H1 (cell line): ENCODE results near the gene KLHL29. TPM values are rescaled to one million over a fixed set of nuclear protein-coding genes. Genes with fewer than 3 reads are reported as not detected.

Source experiments
- CTCF ChIA-PET: fragments of 300-600 bp; sonication (Branson Sonifier 250); formaldehyde crosslinking; loops from one replicate; lab custom pipeline; 2021; ENCODE audit not compliant: partially characterized antibody; lab: Charles Lee
- POLR2A ChIA-PET: fragments of 300-600 bp; sonication (Branson Sonifier 250); formaldehyde crosslinking; loops from one replicate; lab custom pipeline; 2021; ENCODE audit warnings: inconsistent platforms; ENCODE audit not compliant: partially characterized antibody; lab: Charles Lee
- DNase-seq, 2 experiments: peaks; one replicate each; pipeline versions ENCODE4 v3.0.0 to v3.0.0-alpha.2; 2010 to 2022; ENCODE audit warnings: low spot score in 2 of 2, low read depth in 1 of 2, mixed read lengths in 1 of 2
- FAIRE-seq: peaks from 2 replicates; lab custom pipeline; 2011; peaks lifted over from hg19 to GRCh38; lab: Jason Lieb, UNC
- H2AFZ ChIP-seq: 2 replicates; pipeline ENCODE4 v1.8.1; 2012; ENCODE audit warnings: low read length, inconsistent platforms
- H2AK5ac ChIP-seq: 2 replicates; pipeline ENCODE4 v1.6.1; 2013; ENCODE audit warnings: low read depth, low read length
- H2BK120ac ChIP-seq: replicated peaks from 2 replicates; pipeline ENCODE3; 2013; ENCODE audit warnings: low read depth, low read length, inconsistent platforms
- H2BK12ac ChIP-seq: 2 replicates; pipeline ENCODE4 v1.6.1; 2013; ENCODE audit warnings: low read depth, low read length
- H2BK15ac ChIP-seq: 2 replicates; pipeline ENCODE4 v1.6.1; 2013; ENCODE audit warnings: low read length
- H2BK20ac ChIP-seq: 2 replicates; pipeline ENCODE4 v1.6.1; 2013; ENCODE audit warnings: low read length
- H2BK5ac ChIP-seq: 2 replicates; pipeline ENCODE4 v1.6.1; 2013; ENCODE audit warnings: low read depth, low read length
- H3K14ac ChIP-seq: 2 replicates; pipeline ENCODE4 v1.6.1; 2013; ENCODE audit warnings: inconsistent platforms; ENCODE audit not compliant: insufficient read length
- H3K18ac ChIP-seq: 2 replicates; pipeline ENCODE4 v1.6.1; 2013; ENCODE audit warnings: low read length; ENCODE audit errors: extremely low read depth
- H3K23ac ChIP-seq: 2 replicates; pipeline ENCODE4 v1.6.1; 2013; ENCODE audit warnings: inconsistent platforms; ENCODE audit not compliant: insufficient read length
- H3K23me2 ChIP-seq: 2 replicates; pipeline ENCODE4 v1.6.1; 2013; ENCODE audit warnings: low read depth, low read length
- H3K27ac ChIP-seq: 2 replicates; pipeline ENCODE4 v1.6.1; 2011; ENCODE audit warnings: low read depth, low read length, inconsistent platforms
- H3K27me3 ChIP-seq, 4 experiments: replicated peaks in 1 of 4; 1 replicate in 1 of 4; 2 replicates in 3 of 4; pipeline versions ENCODE4 v1.6.1 to v1.8.1; 2011 to 2013; ENCODE audit warnings: low read length in 3 of 4, mild to moderate bottlenecking in 3 of 4, inconsistent platforms in 2 of 4, mixed read lengths in 2 of 4, moderate library complexity in 1 of 4; ENCODE audit not compliant: control insufficient read depth in 3 of 4, insufficient read depth in 3 of 4; ENCODE audit errors: extremely low read depth in 1 of 4
- H3K36me3 ChIP-seq, 4 experiments: 2 replicates each; pipeline versions ENCODE4 v1.6.1 to v1.8.1; 2011 to 2013; ENCODE audit warnings: mild to moderate bottlenecking in 4 of 4, low read length in 3 of 4, moderate library complexity in 2 of 4, control low read depth in 1 of 4, inconsistent platforms in 1 of 4; ENCODE audit not compliant: insufficient read depth in 4 of 4, control insufficient read depth in 2 of 4
- H3K4ac ChIP-seq: replicated peaks from 2 replicates; pipeline ENCODE3; 2013; ENCODE audit warnings: low read length, low read depth, mixed read lengths, inconsistent platforms; ENCODE audit not compliant: insufficient read length
- H3K4me1 ChIP-seq, 4 experiments: replicated peaks in 1 of 4; 1 replicate in 1 of 4; 2 replicates in 3 of 4; pipeline versions ENCODE4 v1.6.1 to v1.8.1; 2011 to 2013; ENCODE audit warnings: low read length in 3 of 4, inconsistent platforms in 2 of 4, mixed read lengths in 1 of 4; ENCODE audit not compliant: insufficient read depth in 4 of 4, control insufficient read depth in 3 of 4
- H3K4me2 ChIP-seq, 2 experiments: 2 replicates each; pipeline versions ENCODE4 v1.6.1 to v1.8.1; 2011 to 2013; ENCODE audit warnings: low read depth in 2 of 2, low read length in 2 of 2, control low read depth in 1 of 2, inconsistent platforms in 1 of 2, mild to moderate bottlenecking in 1 of 2; ENCODE audit not compliant: insufficient read depth in 1 of 2
- H3K4me3 ChIP-seq, 4 experiments: fragments of 200-600, 300-600 bp in 1 of 4; sonication (generic), shearing (Covaris generic), sonication (Bioruptor Twin) in 1 of 4; 2 replicates each; pipeline versions ENCODE4 v1.5.1 to v1.8.1; 2011 to 2016; ENCODE audit warnings: low read length in 4 of 4, low read depth in 3 of 4, control low read depth in 2 of 4, inconsistent platforms in 2 of 4, mild to moderate bottlenecking in 2 of 4, mixed read lengths in 1 of 4, moderate library complexity in 1 of 4; ENCODE audit not compliant: insufficient read depth in 2 of 4; ENCODE audit errors: extremely low read depth in 1 of 4
- H3K56ac ChIP-seq: replicated peaks from 2 replicates; pipeline ENCODE3; 2013; ENCODE audit warnings: low read depth, mild to moderate bottlenecking, mixed read lengths, low read length, inconsistent platforms; ENCODE audit not compliant: insufficient read length
- H3K79me1 ChIP-seq: 2 replicates; pipeline ENCODE4 v1.6.1; 2013; ENCODE audit warnings: low read depth, low read length, control low read depth
- H3K79me2 ChIP-seq, 2 experiments: 2 replicates each; pipeline versions ENCODE4 v1.6.1 to v1.8.1; 2012 to 2013; ENCODE audit warnings: low read length in 2 of 2, mild to moderate bottlenecking in 2 of 2, inconsistent platforms in 1 of 2; ENCODE audit not compliant: insufficient read depth in 2 of 2, control insufficient read depth in 1 of 2
- H3K9ac ChIP-seq, 4 experiments: replicated peaks in 1 of 4; 1 replicate in 1 of 4; 2 replicates in 3 of 4; pipeline versions ENCODE4 v1.6.1 to v1.8.1; 2011 to 2013; ENCODE audit warnings: low read depth in 3 of 4, low read length in 3 of 4, control low read depth in 2 of 4, mild to moderate bottlenecking in 2 of 4, moderate library complexity in 2 of 4, inconsistent platforms in 1 of 4; ENCODE audit errors: extremely low read depth in 1 of 4
- H3K9me3 ChIP-seq, 2 experiments: 2 replicates each; pipeline versions ENCODE4 v1.6.1 to v1.8.1; 2012 to 2013; ENCODE audit warnings: mild to moderate bottlenecking in 2 of 2, moderate library complexity in 2 of 2, control low read depth in 1 of 2, inconsistent platforms in 1 of 2, low read depth in 1 of 2, low read length in 1 of 2, mixed read lengths in 1 of 2; ENCODE audit not compliant: insufficient read depth in 2 of 2
- H4K20me1 ChIP-seq, 2 experiments: replicated peaks in 1 of 2; 2 replicates each; pipeline versions ENCODE3 to v1.8.1; 2011 to 2013; ENCODE audit warnings: inconsistent platforms in 2 of 2, low read length in 2 of 2, mild to moderate bottlenecking in 1 of 2; ENCODE audit not compliant: insufficient read depth in 2 of 2, control insufficient read depth in 1 of 2
- H4K5ac ChIP-seq: 2 replicates; pipeline ENCODE4 v1.6.1; 2013; ENCODE audit warnings: low read length, low read depth, mixed read lengths, inconsistent platforms; ENCODE audit not compliant: insufficient read length
- H4K8ac ChIP-seq: 2 replicates; pipeline ENCODE4 v1.8.0; 2013; ENCODE audit warnings: mild to moderate bottlenecking, moderate library complexity, low read length, inconsistent platforms; ENCODE audit not compliant: insufficient read depth; ENCODE audit errors: extremely low read depth
- H4K91ac ChIP-seq: replicated peaks from 2 replicates; pipeline ENCODE3; 2013; ENCODE audit warnings: low read length, mixed read lengths, inconsistent platforms; ENCODE audit not compliant: insufficient read length
- SP2 ChIP-seq: IDR thresholded peaks from 2 replicates; pipeline ENCODE4 v1.6.1; 2012; ENCODE audit warnings: mild to moderate bottlenecking, low read length, inconsistent platforms
- WGBS, 2 experiments: shearing (Covaris generic) in 1 of 2; methylation state at CpG; one replicate each; pipeline versions ENCODE4 v1.1.6 to v1.1.7; 2013 to 2015; ENCODE audit warnings: low lambda C conversion rate in 2 of 2, mixed read lengths in 2 of 2, inconsistent platforms in 1 of 2, low coverage in 1 of 2, missing lambda C conversion rate in 1 of 2; ENCODE audit not compliant: insufficient replicate concordance in 2 of 2, insufficient coverage in 1 of 2, insufficient read length in 1 of 2; ENCODE audit errors: extremely low coverage in 1 of 2, missing lambda C conversion rate in 1 of 2; 5-methylcytosine and 5-hydroxymethylcytosine counted together
- polyA plus RNA-seq, 7 experiments: library from polyadenylated mRNA; depleted of rRNA in 3 of 7; stranded (reverse) in 5 of 7; unstranded in 2 of 7; fragments of >200 nt in 5 of 7; fragments of 200-250 nt in 2 of 7; gene quantifications; 1 replicate in 5 of 7; 2 replicates in 1 of 7; 4 replicates in 1 of 7; pipeline versions ENCODE4 v1.2.1 to v1.2.3, GENCODE V29; 2011 to 2013; ENCODE audit warnings: missing spikeins in 2 of 7, mixed read lengths in 2 of 7
- total RNA-seq: library from RNA; stranded (reverse); fragmentation: NEBNext Ultra II Directional; extraction: Animal tissue kit (Norgen Biotek cat#: 25700); gene quantifications from 2 replicates; pipeline ENCODE4 v1.2.1, GENCODE V29; 2021

The KLHL29 gene
- total and polyA plus RNA-seq, 2 of the 8 experiments (the other 6 are each of a cell fraction or from before 2014, with no cell fraction given): 1.1 to 4.7 TPM

- no peak overlapping the region for H4K5ac ChIP-seq
- H3K4me1 ChIP-seq: peaks cover 0 to 3% (median 0%) of the 10 kb centered on the region in 4 experiments; a peak in 2 of 7 replicates
- 84% methylated on average over 2 of the region's 2 CpGs; no CpG with 5 or more reads in 1 of the 2 experiments for WGBS, 2 experiments
- H2AFZ ChIP-seq: no peak overlapping the region
- no peak overlapping the region for H3K4me3 ChIP-seq
- H3K9me3 ChIP-seq: no peaks in the 10 kb centered on the region
- no peaks in the 10 kb centered on the region for H3K79me1 ChIP-seq
- CTCF ChIA-PET: interaction anchor here (2.3 to 7.8 kb wide), 2 partner anchors 21 to 35 kb away, joined by 8 to 35 read pairs; no protein-coding TSS in a partner anchor
- no peaks in the 10 kb centered on the region for H3K79me2 ChIP-seq
- no peak for FAIRE-seq
- no peak overlapping the region for H3K4me2 ChIP-seq
- H4K8ac ChIP-seq: no peak overlapping the region
- H3K23me2 ChIP-seq: no peaks in the 10 kb centered on the region
- peaks cover 0 to 6% (median under 1%) of the 10 kb centered on the region in 4 experiments; a peak in 2 of 7 replicates for H3K27me3 ChIP-seq
- no peak overlapping the region for H3K18ac ChIP-seq
- no peak overlapping the region for H3K4ac ChIP-seq
- H3K27ac ChIP-seq: no peak overlapping the region
- POLR2A ChIA-PET: no interaction called here
- H2AK5ac ChIP-seq: no peak overlapping the region
- no peaks in the 10 kb centered on the region for H4K20me1 ChIP-seq
- no peak overlapping the region for H2BK120ac ChIP-seq
- H2BK5ac ChIP-seq: no peak overlapping the region
- no peak overlapping the region for H2BK15ac ChIP-seq
- no peaks in the 10 kb centered on the region; a peak in 1 of 8 replicates for H3K36me3 ChIP-seq
- H2BK20ac ChIP-seq: no peak overlapping the region
- H2BK12ac ChIP-seq: no peak overlapping the region
- no peak overlapping the region for H3K9ac ChIP-seq
- no peak overlapping the region for H4K91ac ChIP-seq
- H3K23ac ChIP-seq: no peak overlapping the region
- no peak overlapping the region for H3K56ac ChIP-seq
- no peak for DNase-seq
- no peak overlapping the region for H3K14ac ChIP-seq
- TF ChIP-seq SP2: no peak
Observed at GRCh38 chr2:23659773-23660172, 274.8 kb downstream of the KLHL29 start.
